H1 (cell line): ENCODE measurements around the gene ZNF57. TPM values are rescaled to one million over a fixed set of nuclear protein-coding genes. Genes with fewer than 3 reads are reported as not detected.

ENCODE experiments used
- ASH2L ChIP-seq: fragments of 200-600, 300-600 bp; sonication (generic); IDR thresholded peaks from one replicate; pipeline ENCODE4 v1.7.1; 2017; ENCODE audit warnings: low read length
- BRCA1 ChIP-seq: IDR thresholded peaks from 2 replicates; pipeline ENCODE4 v1.6.1; 2012; ENCODE audit warnings: low read depth, low read length, improper control_type of control experiment
- CEBPB ChIP-seq: IDR thresholded peaks from 2 replicates; pipeline ENCODE4 v1.6.1; 2012; ENCODE audit warnings: low read depth, low read length
- CHD1 ChIP-seq: IDR thresholded peaks from 2 replicates; pipeline ENCODE4 v1.6.1; 2012; ENCODE audit warnings: low read depth, low read length, improper control_type of control experiment
- CTCF ChIP-seq, 3 experiments: IDR thresholded peaks; 1 replicate in 2 of 3; 2 replicates in 1 of 3; pipeline versions ENCODE4 v1.5.1 to v1.6.1; 2011; ENCODE audit warnings: low read length in 3 of 3, mild to moderate bottlenecking in 3 of 3, inconsistent platforms in 2 of 3, low read depth in 1 of 3, moderate library complexity in 1 of 3; ENCODE audit not compliant: insufficient read depth in 1 of 3; ENCODE audit errors: control extremely low read depth in 1 of 3
- EGR1 ChIP-seq: IDR thresholded peaks from 2 replicates; pipeline ENCODE4 v1.6.1; 2011; ENCODE audit warnings: low read depth, low read length, borderline replicate concordance
- RAD21 ChIP-seq, 2 experiments: IDR thresholded peaks in 1 of 2; conservative IDR thresholded peaks in 1 of 2; 2 replicates each; pipeline ENCODE4 v1.6.1; 2011; ENCODE audit warnings: low read depth in 2 of 2, low read length in 2 of 2, improper control_type of control experiment in 1 of 2, inconsistent platforms in 1 of 2, mild to moderate bottlenecking in 1 of 2, moderate library complexity in 1 of 2
- RXRA ChIP-seq: IDR thresholded peaks from 2 replicates; pipeline ENCODE4 v1.6.1; 2011; ENCODE audit warnings: low read depth, mild to moderate bottlenecking, low read length, moderate library complexity; ENCODE audit not compliant: insufficient read depth
- SIN3A ChIP-seq, 2 experiments: IDR thresholded peaks in 1 of 2; conservative IDR thresholded peaks in 1 of 2; 2 replicates each; pipeline ENCODE4 v1.6.1; 2011 to 2012; ENCODE audit warnings: low read length in 2 of 2, improper control_type of control experiment in 1 of 2, low read depth in 1 of 2, mild to moderate bottlenecking in 1 of 2
- SP4 ChIP-seq: IDR thresholded peaks from 2 replicates; pipeline ENCODE4 v1.6.1; 2012; ENCODE audit warnings: low read length, inconsistent platforms
- polyA plus RNA-seq, 7 experiments: library from polyadenylated mRNA; depleted of rRNA in 3 of 7; stranded (reverse) in 5 of 7; unstranded in 2 of 7; fragments of >200 nt in 5 of 7; fragments of 200-250 nt in 2 of 7; gene quantifications; 1 replicate in 5 of 7; 2 replicates in 1 of 7; 4 replicates in 1 of 7; pipeline versions ENCODE4 v1.2.1 to v1.2.3, GENCODE V29; 2011 to 2013; ENCODE audit warnings: missing spikeins in 2 of 7, mixed read lengths in 2 of 7
- total RNA-seq: library from RNA; stranded (reverse); fragmentation: NEBNext Ultra II Directional; extraction: Animal tissue kit (Norgen Biotek cat#: 25700); gene quantifications from 2 replicates; pipeline ENCODE4 v1.2.1, GENCODE V29; 2021

The ZNF57 gene
- total and polyA plus RNA-seq, 2 of the 8 experiments (the other 6 are each of a cell fraction or from before 2014, with no cell fraction given) = 4.9 to 8.9 TPM

GRCh38 chr19:2902590-2903218 is 2.0 kb downstream of the ZNF57 start (continued):
- no peak for TF ChIP-seq EGR1
- TF ChIP-seq CTCF (IDR thresholded peaks at IDR 0.05; ENCODE audit: control extremely low read depth in 1 of 3, insufficient read depth in 1 of 3, low read depth in 1 of 3, low read length in 3 of 3) = no peak
- TF ChIP-seq CHD1 = no peak
- TF ChIP-seq SIN3A (conservative IDR thresholded peaks at IDR 0.05 in 1 of 2, IDR thresholded peaks at IDR 0.05 in 1 of 2; ENCODE audit: low read depth in 1 of 2, low read length in 2 of 2) = no peak
- no peak for TF ChIP-seq RXRA
- no peak for TF ChIP-seq ASH2L
- no peak for TF ChIP-seq RAD21 (IDR thresholded peaks at IDR 0.05 in 1 of 2, conservative IDR thresholded peaks at IDR 0.05 in 1 of 2; ENCODE audit: low read depth in 2 of 2, low read length in 2 of 2)
- no peak for TF ChIP-seq SP4
- TF ChIP-seq BRCA1 = no peak
- no peak for TF ChIP-seq CEBPB
